Measurements from ENCODE around the gene PTPRJ. TPM values are rescaled to one million over a fixed set of nuclear protein-coding genes. Genes with fewer than 3 reads are reported as not detected.

PTPRJ gene
- total and polyA plus RNA-seq, 9 of the 15 experiments (the other 6 are each of a cell fraction or from before 2014, with no cell fraction given) = 0.56 to 10.7 (median 4.8) TPM

- TF ChIP-seq ARID3A (IDR thresholded peaks at IDR 0.05; ENCODE audit: borderline replicate concordance, low read depth, low read length) (no peak), ZNF592 (IDR thresholded peaks at IDR 0.05) (peak; percentile 59), SPI1 (IDR thresholded peaks at IDR 0.05; ENCODE audit: borderline replicate concordance, low read depth, low read length) (peak; percentile 77; the same call in 1 of the 2 replicates), BRF1 (IDR thresholded peaks at IDR 0.05; ENCODE audit: borderline replicate concordance, extremely low read depth, insufficient read length) (no peak), SRF (CRISPR knock-in tag; IDR thresholded peaks at IDR 0.05) (peak in 1 of 2 experiments; percentile 88; a peak in 1 of 4 replicates), HDAC3 (IDR thresholded peaks at IDR 0.05; ENCODE audit: borderline replicate concordance, partially characterized antibody) (no peak), HMBOX1 (IDR thresholded peaks at IDR 0.05) (peak; percentile 79), CHD4 (IDR thresholded peaks at IDR 0.05; ENCODE audit: insufficient read depth, insufficient replicate concordance, low read depth, low read length, poor library complexity, severe bottlenecking) (peak; percentile 41), ETV6 (IDR thresholded peaks at IDR 0.05; ENCODE audit: borderline replicate concordance in 1 of 2, low read depth in 2 of 2, low read length in 1 of 2) (no peak), ETV6 (CRISPR knock-in tag; IDR thresholded peaks at IDR 0.05; ENCODE audit: borderline replicate concordance) (no peak), NUFIP1 (IDR thresholded peaks at IDR 0.05; ENCODE audit: partially characterized antibody) (no peak), GTF2E2 (tag; IDR thresholded peaks at IDR 0.05) (0 out of 2 replicates have a peak, but pooled peaks have one; percentile 40), NFE2 (IDR thresholded peaks at IDR 0.05; ENCODE audit: low read depth) (peak; percentile 38; the same call in 1 of the 2 replicates), ELF2 (CRISPR knock-in tag; IDR thresholded peaks at IDR 0.05) (0 out of 2 replicates have a peak, but pooled peaks have one; percentile 39)
These were observed 5.9 kb downstream of the PTPRJ start (continued) for GRCh38 chr11:47986219-47986618.

Data from K562 (cell line).